HepG2 (cell line): ENCODE data around the gene MAP3K3. TPM values are rescaled to one million over a fixed set of nuclear protein-coding genes. Genes with fewer than 3 reads are reported as not detected.

ENCODE experiments used
- ARNTL ChIP-seq: sonication (generic); formaldehyde crosslinking; IDR thresholded peaks from 2 replicates; pipeline ENCODE4 v1.4.0; 2020; ENCODE audit warnings: mild to moderate bottlenecking, missing genetic modification reagents
- ATF3 ChIP-seq: sonication (generic); formaldehyde crosslinking; IDR thresholded peaks from 2 replicates; pipeline ENCODE4 v1.4.0; 2020; ENCODE audit warnings: missing genetic modification reagents
- BCLAF1 ChIP-seq: fragments of 450-650 bp; IDR thresholded peaks from 2 replicates; pipeline ENCODE4 v1.6.1; 2017; ENCODE audit warnings: mild to moderate bottlenecking
- ELK4 ChIP-seq: sonication (generic); formaldehyde crosslinking; IDR thresholded peaks from 2 replicates; pipeline ENCODE4 v1.9.0; 2021; ENCODE audit warnings: missing genetic modification reagents, borderline replicate concordance
- FOXJ3 ChIP-seq: sonication (generic); formaldehyde crosslinking; IDR thresholded peaks from 2 replicates; pipeline ENCODE4 v1.4.0; 2020; ENCODE audit warnings: missing genetic modification reagents, mild to moderate bottlenecking, borderline replicate concordance
- GMEB1 ChIP-seq: sonication (generic); formaldehyde crosslinking; IDR thresholded peaks from 2 replicates; pipeline ENCODE4 v1.5.1; 2020; ENCODE audit warnings: missing genetic modification reagents, mild to moderate bottlenecking, borderline replicate concordance
- MIER3 ChIP-seq: IDR thresholded peaks from 2 replicates; pipeline ENCODE4 v1.6.1; 2016; ENCODE audit warnings: missing compliant biosample characterization, borderline replicate concordance
- NFYC ChIP-seq: IDR thresholded peaks from 2 replicates; pipeline ENCODE4 v1.6.1; 2016; ENCODE audit warnings: missing genetic modification reagents, missing compliant biosample characterization
- RCOR2 ChIP-seq: IDR thresholded peaks from 2 replicates; pipeline ENCODE4 v1.6.1; 2016; ENCODE audit warnings: missing biosample characterization, missing genetic modification reagents
- SNAPC4 ChIP-seq: sonication (generic); formaldehyde crosslinking; IDR thresholded peaks from 2 replicates; pipeline ENCODE4 v1.4.0; 2020; ENCODE audit warnings: mild to moderate bottlenecking, missing genetic modification reagents
- ZIK1 ChIP-seq: sonication (generic); formaldehyde crosslinking; IDR thresholded peaks from 2 replicates; pipeline ENCODE4 v1.5.0; 2020; ENCODE audit warnings: mild to moderate bottlenecking, low read depth, missing genetic modification reagents, borderline replicate concordance
- ZNF326 ChIP-seq: sonication (generic); formaldehyde crosslinking; IDR thresholded peaks from 2 replicates; pipeline ENCODE4 v1.4.0; 2020; ENCODE audit warnings: missing genetic modification reagents, borderline replicate concordance
- ZNF512 ChIP-seq: sonication (generic); formaldehyde crosslinking; IDR thresholded peaks from 2 replicates; pipeline ENCODE4 v1.4.0; 2020; ENCODE audit warnings: mild to moderate bottlenecking, missing genetic modification reagents
- ZNF615 ChIP-seq: sonication (generic); formaldehyde crosslinking; IDR thresholded peaks from 2 replicates; pipeline ENCODE4 v1.5.0; 2020; ENCODE audit warnings: mild to moderate bottlenecking, missing genetic modification reagents, borderline replicate concordance
- polyA plus RNA-seq, 8 experiments: library from polyadenylated mRNA; depleted of rRNA in 3 of 8; stranded (reverse) in 7 of 8; unstranded in 1 of 8; fragments of >200 nt; fragmentation: Illumina TruSeq in 4 of 8; extraction: Trizol in 4 of 8; gene quantifications; 2 replicates each; pipeline versions ENCODE4 v1.2.1 to v1.2.3, GENCODE V29; 2011 to 2016; ENCODE audit warnings: low read depth in 4 of 8, missing spikeins in 1 of 8, mixed read lengths in 1 of 8; ENCODE audit not compliant: insufficient read depth in 1 of 8
- total RNA-seq, 5 experiments: library from RNA; depleted of rRNA; stranded (reverse); fragments of >200 nt; fragmentation: Illumina TruSeq; extraction: Trizol; gene quantifications; 2 replicates each; pipeline ENCODE4 v1.2.3, GENCODE V29; 2016; ENCODE audit warnings: low read depth in 1 of 5

Gene MAP3K3
- total and polyA plus RNA-seq, 2 of the 13 experiments (the other 11 are each of a cell fraction or from before 2014, with no cell fraction given), result 17.7 to 21.8 TPM

GRCh38 chr17:63621684-63622573 lies at the start of gene MAP3K3 (continued):
- TF ChIP-seq FOXJ3 (CRISPR knock-in tag), result peak; percentile 27; the same call in 1 of the 2 replicates
- no peak for TF ChIP-seq ATF3 (CRISPR knock-in tag)
- 0 out of 2 replicates have a peak, but pooled peaks have one; percentile 49 for TF ChIP-seq RCOR2 (CRISPR knock-in tag)
- TF ChIP-seq SNAPC4 (CRISPR knock-in tag), result peak; percentile 96
- TF ChIP-seq ZIK1, result 0 out of 2 replicates have a peak, but pooled peaks have one; percentile 38
- TF ChIP-seq GMEB1, result peak; percentile 77; the same call in 1 of the 2 replicates
- peak; percentile 90 for TF ChIP-seq NFYC (CRISPR knock-in tag)
- TF ChIP-seq BCLAF1, result no peak
- TF ChIP-seq ELK4, result 0 out of 2 replicates have a peak, but pooled peaks have one; percentile 19
- TF ChIP-seq ZNF326, result no peak
- TF ChIP-seq MIER3 (CRISPR knock-in tag), result no peak; the same call in 1 of the 2 replicates
- no peak for TF ChIP-seq ZNF615 (CRISPR knock-in tag)
- no peak for TF ChIP-seq ZNF512
- TF ChIP-seq ARNTL, result peak; percentile 66; the same call in 1 of the 2 replicates
